HCT116 (cell line): ENCODE data around the gene THBS3. TPM values are rescaled to one million over a fixed set of nuclear protein-coding genes. Genes with fewer than 3 reads are reported as not detected.
A peak's percentile ranks its signal among the peaks of the same experiment; 100 is the strongest.

Source experiments
- ATAC-seq: fragments of 200-7000 bp; cut with Tn5 transposase; 2 replicates; pipeline ENCODE4 v1.9.1; 2020; ENCODE audit warnings: mild to moderate bottlenecking, moderate library complexity
- BruUV-seq: library from RNA; stranded (reverse); fragments of 400-500 nt; replicated peaks from 2 replicates; lab custom pipeline; 2021; lab: Mats Ljungman, UMichigan
- CTCF ChIA-PET: fragments of 300-600 bp; sonication (Branson Sonifier 250); formaldehyde crosslinking; loops from one replicate; lab custom pipeline; 2021; ENCODE audit warnings: antibody characterized with exemption; lab: Charles Lee
- POLR2A ChIA-PET: fragments of 300-600, 350-600 bp; sonication (Branson Sonifier 250); formaldehyde crosslinking; loops from one replicate; lab custom pipeline; 2021; ENCODE audit warnings: antibody characterized with exemption; lab: Charles Lee
- RAD21 ChIA-PET, 2 experiments: fragments of 300-600 bp; sonication (Branson Sonifier 250); formaldehyde crosslinking; loops; one replicate each; lab custom pipeline; 2023; ENCODE audit warnings: low total read pairs in 2 of 2; ENCODE audit not compliant: uncharacterized antibody in 2 of 2, unreplicated experiment in 2 of 2, low non-redundant PET in 1 of 2; lab: Charles Lee
- DNase-seq: peaks from one replicate; pipeline ENCODE4 v3.0.0-alpha.2; 2010; ENCODE audit warnings: low read depth, low spot score
- H2AFZ ChIP-seq: fragments of 200-600 bp; shearing (Covaris generic), sonication (generic); 2 replicates; pipeline ENCODE4 v1.6.1; 2017; ENCODE audit warnings: low read depth, mixed run types, mixed read lengths, antibody characterized with exemption, low read length; ENCODE audit not compliant: poor library complexity, severe bottlenecking
- H3K27ac ChIP-seq: 2 replicates; pipeline ENCODE4 v1.5.1; 2012; ENCODE audit warnings: low read depth, low read length
- H3K27me3 ChIP-seq: fragments of 200-600 bp; sonication (generic); 2 replicates; pipeline ENCODE4 v1.6.1; 2016; ENCODE audit warnings: mixed run types, low read length, mixed read lengths; ENCODE audit not compliant: insufficient read depth
- H3K36me3 ChIP-seq, 2 experiments: fragments of 200-500 bp in 1 of 2; fragments of 200-600 bp in 1 of 2; sonication (Bioruptor generic) in 1 of 2; sonication (generic) in 1 of 2; 2 replicates each; pipeline versions ENCODE4 v1.5.1 to v1.6.1; 2014 to 2016; ENCODE audit warnings: low read length in 2 of 2, inconsistent platforms in 1 of 2, mixed read lengths in 1 of 2, mixed run types in 1 of 2; ENCODE audit not compliant: insufficient read depth in 2 of 2, control insufficient read depth in 1 of 2
- H3K4me1 ChIP-seq, 2 experiments: fragments of 200-600 bp in 1 of 2; sonication (generic) in 1 of 2; 2 replicates each; pipeline versions ENCODE4 v1.5.1 to v1.6.1; 2012 to 2017; ENCODE audit warnings: low read length in 2 of 2, inconsistent platforms in 1 of 2, mild to moderate bottlenecking in 1 of 2, mixed read lengths in 1 of 2, mixed run types in 1 of 2, moderate library complexity in 1 of 2; ENCODE audit not compliant: insufficient read depth in 2 of 2, control insufficient read depth in 1 of 2
- H3K4me2 ChIP-seq: fragments of 200-600 bp; sonication (generic); 2 replicates; pipeline ENCODE4 v1.6.1; 2017; ENCODE audit warnings: mixed run types, low read length, mixed read lengths
- H3K4me3 ChIP-seq, 2 experiments: fragments of 200-600 bp in 1 of 2; sonication (generic) in 1 of 2; replicated peaks in 1 of 2; 2 replicates each; pipeline ENCODE4 v1.5.1; 2011 to 2016; ENCODE audit warnings: low read length in 2 of 2, control low read depth in 1 of 2, low read depth in 1 of 2, mild to moderate bottlenecking in 1 of 2, mixed read lengths in 1 of 2, mixed run types in 1 of 2
- H3K79me2 ChIP-seq: fragments of 200-600 bp; sonication (generic); 2 replicates; pipeline ENCODE4 v1.6.1; 2017; ENCODE audit warnings: mild to moderate bottlenecking, mixed run types, low read length, moderate library complexity, mixed read lengths; ENCODE audit not compliant: insufficient read depth
- H3K9ac ChIP-seq: fragments of 200-600 bp; sonication (generic); 2 replicates; pipeline ENCODE4 v1.6.1; 2016; ENCODE audit warnings: low read length, mixed read lengths
- H3K9me2 ChIP-seq: fragments of 200-600 bp; sonication (generic), shearing (Covaris generic); 2 replicates; pipeline ENCODE4 v1.6.1; 2017; ENCODE audit warnings: mixed run types, mild to moderate bottlenecking, moderate library complexity; ENCODE audit not compliant: insufficient read depth
- H3K9me3 ChIP-seq, 2 experiments: fragments of 200-500 bp in 1 of 2; fragments of 200-600 bp in 1 of 2; sonication (Bioruptor generic) in 1 of 2; sonication (generic) in 1 of 2; 2 replicates each; pipeline ENCODE4 v1.6.1; 2014 to 2017; ENCODE audit warnings: low read length in 2 of 2, mixed read lengths in 2 of 2, inconsistent platforms in 1 of 2, low read depth in 1 of 2, mild to moderate bottlenecking in 1 of 2, mixed run types in 1 of 2, moderate library complexity in 1 of 2; ENCODE audit not compliant: control insufficient read depth in 1 of 2, insufficient read depth in 1 of 2
- H4K20me1 ChIP-seq: fragments of 200-600 bp; sonication (generic), shearing (Covaris generic); 2 replicates; pipeline ENCODE4 v1.6.1; 2017; ENCODE audit warnings: mixed run types, mild to moderate bottlenecking, moderate library complexity; ENCODE audit not compliant: insufficient read depth
- CEBPB ChIP-seq: IDR thresholded peaks from 2 replicates; pipeline ENCODE4 v1.6.1; 2012; ENCODE audit warnings: low read depth
- CTCF ChIP-seq, 3 experiments: fragments of 200-600 bp in 1 of 3; sonication (generic) in 1 of 3; IDR thresholded peaks in 2 of 3; conservative IDR thresholded peaks in 1 of 3; 2 replicates each; pipeline ENCODE4 v1.5.1; 2012 to 2017; ENCODE audit warnings: low read depth in 2 of 3, low read length in 2 of 3, antibody characterized with exemption in 1 of 3, borderline replicate concordance in 1 of 3, control low read depth in 1 of 3, mild to moderate bottlenecking in 1 of 3, mixed read lengths in 1 of 3, mixed run types in 1 of 3, moderate library complexity in 1 of 3; ENCODE audit not compliant: insufficient read depth in 1 of 3
- EGR1 ChIP-seq: IDR thresholded peaks from 2 replicates; pipeline ENCODE4 v1.6.1; 2012; ENCODE audit warnings: low read depth
- ELF1 ChIP-seq: IDR thresholded peaks from 2 replicates; pipeline ENCODE4 v1.6.1; 2012; ENCODE audit warnings: low read depth, borderline replicate concordance
- EZH2phosphoT487 ChIP-seq: fragments of 200-600 bp; IDR thresholded peaks from 2 replicates; pipeline ENCODE4 v1.6.1; 2018; ENCODE audit warnings: antibody characterized with exemption, borderline replicate concordance
- REST ChIP-seq: IDR thresholded peaks from 2 replicates; pipeline ENCODE4 v1.6.1; 2012; ENCODE audit warnings: low read depth
- SIN3A ChIP-seq: IDR thresholded peaks from 2 replicates; pipeline ENCODE4 v1.6.1; 2012; ENCODE audit warnings: low read depth
- SP1 ChIP-seq: IDR thresholded peaks from 2 replicates; pipeline ENCODE4 v1.6.1; 2012; ENCODE audit warnings: low read depth
- SRF ChIP-seq: IDR thresholded peaks from 2 replicates; pipeline ENCODE4 v1.6.1; 2012; ENCODE audit warnings: low read depth
- YY1 ChIP-seq: IDR thresholded peaks from 2 replicates; pipeline ENCODE4 v1.6.1; 2011; ENCODE audit warnings: low read length, low read depth, moderate library complexity, mild to moderate bottlenecking; ENCODE audit not compliant: insufficient replicate concordance; ENCODE audit errors: extremely low read depth
- ZNF274 ChIP-seq: fragments of 200-500 bp; sonication (Bioruptor generic); IDR thresholded peaks from 2 replicates; pipeline ENCODE4 v1.6.1; 2014; ENCODE audit warnings: mild to moderate bottlenecking, low read depth, low read length, inconsistent platforms
- intact Hi-C: fragments of 100-400 bp; cut with micrococcal nuclease; formaldehyde crosslinking; loops from 2 replicates; pipeline ENCODE4 v1.10.0; 2022
- total RNA-seq: library from RNA; stranded (reverse); gene quantifications from one replicate; pipeline ENCODE4 v1.2.1, GENCODE V29; 2021; ENCODE audit not compliant: unreplicated experiment
- TF ChIP-seq, protein P1 (sequence below): IDR thresholded peaks from 2 replicates; pipeline ENCODE4 v1.6.1; 2012

Gene THBS3
- total RNA-seq, 1 experiment from 2014 or later = 15.9 TPM

DNA sequence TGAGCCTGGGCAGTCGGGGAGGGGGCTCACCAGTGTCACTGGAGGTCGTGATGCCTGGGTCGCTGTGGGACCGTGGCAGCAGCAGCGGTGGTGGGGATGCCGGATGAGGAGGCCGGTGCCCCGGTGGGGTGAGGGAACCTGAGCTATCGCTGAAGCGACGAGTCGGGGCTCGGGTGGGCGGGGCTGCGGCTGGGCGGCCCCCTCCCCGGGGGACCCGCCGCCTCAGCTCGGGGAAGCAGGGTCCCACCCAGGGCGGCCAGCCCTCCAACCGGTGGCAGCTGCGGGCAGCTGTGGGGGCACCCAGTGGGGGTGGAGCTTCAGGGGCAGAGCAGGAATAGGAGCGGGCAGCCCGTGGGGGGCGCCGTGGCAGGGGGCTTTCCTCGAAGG, 42.5 kb upstream of the THBS3 start:
- Histone ChIP-seq H3K79me2 (peaks cover 11% of the 10 kb centered on the region; the same call in 1 of the 2 replicates), H3K36me3 (peaks cover 0 to 2% of the 10 kb centered on the region in 2 experiments; a peak in 3 of 4 replicates), H3K27me3 (no peaks in the 10 kb centered on the region), H2AFZ (no peak overlapping the region), H3K9me2 (no peaks in the 10 kb centered on the region), H3K4me2 (no peak overlapping the region), H4K20me1 (no peaks in the 10 kb centered on the region), H3K9ac (no peak overlapping the region), H3K4me1 (peaks cover 14 to 31% of the 10 kb centered on the region in 2 experiments), H3K9me3 (no peaks in the 10 kb centered on the region), H3K4me3 (no peak overlapping the region), H3K27ac (no peak overlapping the region)
- RAD21 ChIA-PET = interaction anchor here in 1 of 2 experiments (1.2 to 2.0 kb wide), 2 partner anchors 12 to 74 kb away, joined by 3 to 9 read pairs; partner anchors contain the start of gene SCAMP3
- no TSS peak for BruUV-seq
- ATAC-seq (peak; percentile 8), DNase-seq (no peak)
- no peak for TF ChIP-seq EGR1
- intact Hi-C loops = loop anchor here (1.0 to 5.0 kb wide), 4 partner anchors 57 to 342 kb away; partner anchors contain the start of gene FDPS
- CTCF ChIA-PET = interaction anchor here (1.0 to 4.1 kb wide), 21 partner anchors 9 to 401 kb away, joined by 3 to 44 read pairs (median 6); partner anchors contain the start of genes CLK2, FDPS, MTX1 and SCAMP3
- POLR2A ChIA-PET = interaction anchor here (1.2 kb wide), 1 partner anchor 12 kb away, joined by 3 read pairs; the partner anchor contains the start of gene SCAMP3

DNA sequence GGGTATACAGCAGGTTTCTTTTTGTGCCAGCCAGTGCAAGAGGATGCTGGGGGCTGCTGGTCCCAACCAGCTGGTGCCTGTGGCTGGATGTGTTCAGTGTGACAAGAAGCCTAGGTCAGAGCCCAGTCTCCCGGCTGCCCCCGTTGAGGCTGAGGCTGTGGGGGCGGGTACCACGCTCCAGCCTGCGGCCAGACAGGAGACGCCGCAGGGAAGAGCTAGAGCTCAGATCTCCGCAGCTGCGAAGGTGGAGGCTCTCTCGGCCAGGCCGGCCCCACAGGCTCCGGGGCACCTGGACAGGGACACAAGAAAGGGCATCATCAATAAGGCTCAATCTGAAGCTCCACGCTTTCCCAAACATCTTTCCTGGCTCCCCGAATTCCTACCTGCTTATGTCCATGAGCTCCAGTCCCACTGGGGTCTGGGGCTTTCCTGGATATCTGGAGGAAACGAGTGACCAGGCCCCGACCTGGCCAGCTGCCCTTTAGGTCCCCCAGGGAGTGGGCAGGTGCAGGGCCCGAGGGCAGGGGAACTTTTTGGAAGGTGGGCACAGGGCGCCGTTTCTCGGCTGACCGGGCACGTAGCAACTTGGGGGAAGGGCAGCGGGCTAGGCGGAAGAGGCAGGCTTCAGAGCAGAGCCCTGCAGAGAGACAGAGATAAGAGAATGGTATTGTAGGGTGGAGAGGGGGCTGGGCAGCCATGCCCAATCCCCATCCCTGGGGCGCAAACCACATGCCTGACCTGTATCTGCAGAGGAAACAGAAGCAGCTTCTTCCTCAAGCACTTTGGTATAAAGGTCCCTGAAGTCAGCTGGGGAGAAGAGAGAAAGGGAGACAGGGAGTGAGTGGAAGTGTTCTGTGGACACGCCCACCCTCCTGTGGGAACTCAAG, 40.2 kb upstream of the THBS3 start:
- H3K27ac ChIP-seq = no peak overlapping the region
- no peaks in the 10 kb centered on the region for H3K27me3 ChIP-seq
- no peaks in the 10 kb centered on the region for H3K9me2 ChIP-seq
- no peak overlapping the region for H2AFZ ChIP-seq
- ChIA-PET CTCF (interaction anchor here (4.1 kb wide), 1 partner anchor 76 kb away, joined by 44 read pairs; no protein-coding TSS in a partner anchor), POLR2A (no interaction called here), RAD21 (no interaction called here)
- H3K4me3 ChIP-seq = no peak overlapping the region
- H3K9me3 ChIP-seq = no peaks in the 10 kb centered on the region
- no peaks in the 10 kb centered on the region for H4K20me1 ChIP-seq
- peaks cover 0 to 2% of the 10 kb centered on the region in 2 experiments; a peak in 3 of 4 replicates for H3K36me3 ChIP-seq
- no peaks in the 10 kb centered on the region for H3K79me2 ChIP-seq
- ATAC-seq = no peak
- BruUV-seq = no TSS peak
- H3K4me2 ChIP-seq = no peak overlapping the region
- H3K9ac ChIP-seq = no peak overlapping the region
- DNase-seq = no peak
- peaks cover 10 to 33% of the 10 kb centered on the region in 2 experiments for H3K4me1 ChIP-seq
- intact Hi-C loops = no loop called here
- TF ChIP-seq, protein P1, sequence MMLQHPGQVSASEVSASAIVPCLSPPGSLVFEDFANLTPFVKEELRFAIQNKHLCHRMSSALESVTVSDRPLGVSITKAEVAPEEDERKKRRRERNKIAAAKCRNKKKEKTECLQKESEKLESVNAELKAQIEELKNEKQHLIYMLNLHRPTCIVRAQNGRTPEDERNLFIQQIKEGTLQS = no peak
- TF ChIP-seq SRF (no peak), ELF1 (no peak), ZNF274 (no peak), CTCF (IDR thresholded peaks at IDR 0.05 in 2 of 3, conservative IDR thresholded peaks at IDR 0.05 in 1 of 3; ENCODE audit: borderline replicate concordance in 1 of 3, insufficient read depth in 1 of 3, low read depth in 2 of 3, low read length in 2 of 3) (no peak), YY1 (no peak), CEBPB (no peak), SP1 (no peak), EZH2phosphoT487 (no peak), REST (no peak), SIN3A (no peak)
